Stimulated activated CD4-positive, alpha-beta T cell treated with anti-CD3 and anti-CD28 coated beads, TNF-alpha, amount 100 ng/mL, for 48 hours (primary cell): ENCODE results near the gene LZTR1.

ENCODE experiments used
- DNase-seq, 3 donors: peaks; one replicate each; pipeline ENCODE4 v3.0.0-alpha.2; 2020; ENCODE audit warnings: low read depth in 3 of 3

The LZTR1 gene

DNA sequence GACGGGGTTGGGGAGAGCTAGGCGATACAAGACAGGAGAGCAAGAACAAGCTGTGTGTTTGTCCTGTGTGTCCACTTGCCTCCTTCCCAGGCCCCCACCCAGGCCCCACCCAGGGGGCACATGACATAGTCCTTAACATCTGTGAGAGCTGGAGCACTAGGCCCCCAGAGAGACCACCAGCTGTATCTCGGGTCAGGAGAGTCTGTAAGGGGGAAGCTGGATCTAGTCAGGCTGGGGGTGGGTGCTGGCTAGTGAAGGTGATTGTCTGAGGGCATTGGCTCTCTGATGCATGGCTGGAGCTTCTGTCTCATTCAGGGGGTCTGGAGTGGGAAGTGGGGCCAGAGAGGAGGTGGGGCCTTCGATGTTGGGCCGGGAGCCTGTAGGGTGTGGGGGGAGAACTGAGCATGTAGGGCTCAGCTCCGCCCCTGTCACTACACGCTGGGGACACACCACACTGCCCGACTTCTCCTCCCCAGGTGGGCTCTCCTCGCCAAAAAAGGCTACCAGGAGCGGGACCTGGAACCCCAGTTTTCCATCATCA, 33.4 kb downstream of the LZTR1 start:
- DNase-seq, result no peak

DNA sequence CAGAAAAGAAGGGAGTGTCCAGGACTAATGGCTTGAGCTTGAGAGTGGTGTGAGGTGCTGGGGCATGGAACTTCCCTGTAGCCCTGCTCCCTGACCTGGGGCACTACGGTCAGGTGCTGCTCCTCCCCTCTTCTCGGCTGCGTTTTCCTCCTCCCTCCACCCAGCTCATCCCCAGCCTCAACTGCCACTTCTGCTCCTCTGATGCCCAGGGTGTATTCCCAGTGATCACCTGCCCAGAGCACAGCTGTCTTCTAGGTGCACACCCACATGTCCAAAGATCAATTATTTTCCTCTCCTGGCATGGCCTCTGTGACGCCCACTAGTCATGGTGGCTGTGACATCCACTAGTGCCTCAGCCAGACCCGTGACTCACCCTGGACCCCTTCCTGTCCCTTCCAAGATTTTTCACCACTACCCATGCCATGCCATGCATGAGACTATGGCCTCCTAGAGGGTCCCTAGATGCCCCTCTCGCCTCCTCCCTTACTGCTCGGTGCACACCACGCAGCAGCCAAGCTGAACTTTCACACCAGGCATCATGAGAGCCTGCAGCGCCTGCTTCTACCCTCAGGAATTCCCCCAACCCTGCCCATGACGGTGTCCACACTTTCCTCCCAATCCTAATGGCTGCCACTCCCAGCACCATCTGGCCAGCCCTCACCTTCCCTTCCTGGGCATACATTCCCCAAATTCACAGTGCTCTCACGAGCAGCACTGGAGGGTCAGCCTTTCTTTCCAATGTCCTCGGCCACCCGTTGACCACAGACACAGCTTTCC, 34.7 kb downstream of the LZTR1 start:
- DNase-seq, result no peak

DNA sequence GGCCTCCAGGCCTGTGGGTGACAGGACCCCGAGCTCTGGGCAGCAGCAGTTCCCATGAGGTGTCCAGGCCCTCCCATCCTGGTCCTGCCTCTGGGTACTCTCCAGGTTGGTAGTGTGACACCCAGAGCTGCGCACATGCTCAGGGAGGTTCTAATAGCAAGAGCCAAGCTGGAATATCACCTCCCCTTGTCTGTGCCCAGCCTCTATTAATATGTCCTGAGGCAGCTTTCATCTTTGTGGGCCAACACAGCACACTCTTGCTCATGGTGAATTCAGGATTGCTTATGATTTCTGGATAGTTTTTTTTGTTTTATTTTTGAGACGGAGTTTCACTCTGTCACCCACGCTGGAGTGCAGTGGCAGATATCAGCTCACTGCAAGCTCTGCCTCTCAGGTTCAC, 36.2 kb downstream of the LZTR1 start:
- no peak for DNase-seq

DNA sequence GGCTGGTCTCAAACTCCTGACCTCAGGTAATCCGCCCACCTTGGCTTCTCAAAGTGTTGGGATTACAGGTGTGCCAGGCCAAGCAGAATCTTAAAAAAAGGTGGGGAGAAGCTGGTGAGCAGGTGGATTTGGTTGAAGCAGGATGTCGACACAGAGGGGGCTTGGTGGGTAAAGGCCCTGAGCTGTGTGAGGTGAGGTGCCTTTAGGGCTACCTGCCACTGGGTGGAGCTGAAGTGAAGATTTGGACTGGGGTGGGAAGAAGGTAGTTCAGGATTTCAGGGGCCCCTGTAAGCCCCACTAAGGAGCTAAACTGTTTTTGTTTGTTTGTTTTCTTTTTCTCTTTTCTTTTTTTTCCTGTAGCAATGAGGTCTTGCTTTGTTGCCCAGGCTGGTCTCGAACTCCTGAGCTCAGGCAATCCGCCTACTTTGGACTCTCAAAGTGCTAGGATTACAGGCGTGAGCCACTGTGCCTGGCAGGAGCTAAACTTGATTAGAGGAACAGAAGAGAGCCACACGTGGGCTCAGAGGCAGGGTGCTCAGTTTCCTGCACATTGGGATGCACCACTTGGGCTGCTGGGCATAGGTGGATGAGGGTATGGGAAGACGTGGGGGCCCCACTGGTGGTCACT, 38.8 kb downstream of the LZTR1 start:
- DNase-seq, result no peak

DNA sequence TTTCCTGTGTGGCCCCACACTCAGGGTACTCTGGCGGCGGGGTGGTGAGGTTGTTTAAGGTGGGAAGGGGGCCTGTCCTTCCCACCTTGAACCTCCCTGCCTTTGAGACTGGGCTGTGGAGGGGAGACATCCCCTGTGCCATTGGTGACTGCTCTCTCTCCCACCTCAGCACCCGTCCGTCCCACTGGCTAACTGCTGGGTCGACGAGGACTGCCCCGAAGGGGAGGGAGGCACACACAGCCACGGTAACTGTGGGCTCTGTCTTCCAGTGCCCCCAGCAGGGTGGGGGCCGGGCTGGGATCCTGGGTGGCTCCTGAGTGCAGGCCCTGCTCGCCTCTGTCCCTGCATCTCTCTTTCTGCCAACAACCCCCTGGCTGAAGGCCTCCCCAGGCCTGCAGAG, 40.4 kb downstream of the LZTR1 start:
- DNase-seq, result no peak

DNA sequence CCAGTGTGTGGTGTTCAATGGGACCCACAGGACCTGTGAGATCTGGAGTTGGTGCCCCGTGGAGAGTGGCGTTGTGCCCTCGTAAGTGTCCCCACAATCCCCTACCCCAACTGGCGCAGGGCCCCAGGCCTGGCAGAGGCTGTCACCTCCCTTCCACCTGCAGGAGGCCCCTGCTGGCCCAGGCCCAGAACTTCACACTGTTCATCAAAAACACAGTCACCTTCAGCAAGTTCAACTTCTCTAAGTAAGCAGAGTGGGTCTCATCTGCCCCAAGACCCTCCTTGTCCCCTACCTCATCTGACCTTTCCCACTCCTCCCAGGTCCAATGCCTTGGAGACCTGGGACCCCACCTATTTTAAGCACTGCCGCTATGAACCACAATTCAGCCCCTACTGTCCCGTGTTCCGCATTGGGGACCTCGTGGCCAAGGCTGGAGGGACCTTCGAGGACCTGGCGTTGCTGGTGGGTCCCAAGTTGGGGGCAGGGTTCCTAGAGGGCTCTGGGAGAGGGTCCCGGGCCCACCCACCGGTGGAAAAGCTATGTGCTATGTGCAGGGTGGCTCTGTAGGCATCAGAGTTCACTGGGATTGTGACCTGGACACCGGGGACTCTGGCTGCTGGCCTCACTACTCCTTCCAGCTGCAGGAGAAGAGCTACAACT, 41.0 kb downstream of the LZTR1 start:
- no peak for DNase-seq

DNA sequence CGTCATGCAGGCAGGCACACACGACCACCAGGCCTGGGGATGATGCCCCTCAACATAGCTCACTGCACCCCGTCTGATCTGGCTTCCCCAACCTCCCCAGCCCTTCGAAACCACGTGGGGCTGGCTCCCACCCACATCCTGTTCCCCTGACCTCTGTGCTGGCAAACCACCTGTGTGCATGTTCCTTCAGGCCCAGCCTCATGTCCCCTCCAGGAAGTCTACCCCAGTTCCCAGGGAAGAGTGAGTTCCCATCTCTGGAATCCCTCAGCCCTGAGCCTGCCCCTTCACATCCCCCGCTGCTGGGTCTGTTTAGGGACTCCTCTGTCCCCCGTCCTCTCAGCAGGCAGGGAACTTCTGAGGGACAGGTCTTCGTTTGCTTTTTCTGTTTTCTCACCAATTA, 43.2 kb downstream of the LZTR1 start:
- no peak for DNase-seq

DNA sequence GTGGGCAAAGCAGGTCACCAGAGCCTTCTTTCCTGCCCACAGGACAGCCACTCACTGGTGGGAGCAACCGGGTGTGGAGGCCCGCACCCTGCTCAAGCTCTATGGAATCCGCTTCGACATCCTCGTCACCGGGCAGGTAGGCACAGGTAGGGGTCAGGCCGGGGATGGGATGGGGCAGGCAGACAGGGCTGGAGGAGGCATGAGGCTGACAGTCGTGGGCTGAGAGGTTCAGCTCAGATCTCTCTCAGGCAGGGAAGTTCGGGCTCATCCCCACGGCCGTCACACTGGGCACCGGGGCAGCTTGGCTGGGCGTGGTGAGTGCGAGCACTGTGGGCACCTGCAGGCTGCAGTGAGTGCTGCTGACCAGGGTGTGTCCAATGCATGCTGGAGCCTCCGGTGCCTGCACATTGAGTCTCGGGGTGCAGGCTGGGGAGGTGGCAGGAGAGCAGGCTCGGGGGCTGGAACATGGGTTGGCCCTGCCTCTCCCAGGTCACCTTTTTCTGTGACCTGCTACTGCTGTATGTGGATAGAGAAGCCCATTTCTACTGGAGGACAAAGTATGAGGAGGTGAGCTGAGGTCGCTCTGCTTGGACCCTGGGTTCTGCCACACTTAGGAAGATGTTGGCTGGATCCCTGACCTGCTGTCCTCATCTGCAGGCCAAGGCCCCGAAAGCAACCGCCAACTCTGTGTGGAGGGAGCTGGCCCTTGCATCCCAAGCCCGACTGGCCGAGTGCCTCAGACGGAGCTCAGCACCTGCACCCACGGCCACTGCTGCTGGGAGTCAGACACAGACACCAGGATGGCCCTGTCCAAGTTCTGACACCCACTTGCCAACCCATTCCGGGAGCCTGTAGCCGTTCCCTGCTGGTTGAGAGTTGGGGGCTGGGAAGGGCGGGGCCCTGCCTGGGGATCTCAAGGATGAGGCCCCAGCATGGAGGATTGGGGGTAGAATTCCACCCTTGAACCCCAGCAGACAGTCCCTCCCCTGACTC, 44.0 kb downstream of the LZTR1 start:
- no peak for DNase-seq

DNA sequence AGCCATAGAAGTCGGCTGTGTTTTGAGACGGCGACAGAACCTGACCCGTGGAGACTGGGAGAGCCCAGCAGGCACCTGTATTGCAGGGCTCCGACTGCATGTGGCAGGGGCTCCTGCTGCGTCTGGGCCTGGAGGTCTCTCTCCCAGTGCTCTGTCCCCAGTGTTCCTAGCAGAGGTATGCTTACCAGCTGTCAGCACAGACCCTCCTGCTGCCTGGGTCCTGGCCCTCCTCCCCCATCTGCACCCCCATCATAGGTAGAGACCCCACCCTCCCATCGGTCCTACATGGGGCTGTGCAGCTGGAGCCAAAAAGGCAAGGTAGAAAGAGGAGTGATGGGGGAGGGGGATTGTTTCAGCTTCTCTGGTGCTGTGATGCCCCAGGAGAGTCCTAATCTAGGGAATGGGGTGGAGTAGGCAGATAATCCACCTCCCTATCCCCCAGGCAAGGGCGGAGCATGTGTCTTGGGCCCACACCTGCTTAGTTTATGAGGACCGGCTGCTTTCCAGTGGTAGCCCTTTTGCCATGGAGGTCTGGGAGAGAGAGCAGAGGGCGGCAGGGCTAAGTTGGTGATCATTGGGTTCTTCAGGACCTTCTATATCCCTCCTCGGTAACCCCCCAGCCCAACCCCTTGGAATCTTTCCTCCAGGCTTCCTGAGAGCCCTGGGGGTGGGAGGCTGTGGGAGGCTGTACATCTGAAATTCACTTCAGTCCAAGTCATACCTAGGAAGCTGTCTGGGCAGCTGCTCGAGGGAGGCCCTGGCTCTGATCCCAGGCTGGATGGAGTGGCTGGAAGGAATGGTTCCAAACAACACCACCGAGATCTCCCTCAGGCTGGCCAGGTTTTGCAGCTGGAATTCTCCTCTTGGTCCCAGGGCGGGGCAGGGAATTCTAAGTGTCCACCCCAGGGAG, 44.9 kb downstream of the LZTR1 start:
- DNase-seq, result no peak

DNA sequence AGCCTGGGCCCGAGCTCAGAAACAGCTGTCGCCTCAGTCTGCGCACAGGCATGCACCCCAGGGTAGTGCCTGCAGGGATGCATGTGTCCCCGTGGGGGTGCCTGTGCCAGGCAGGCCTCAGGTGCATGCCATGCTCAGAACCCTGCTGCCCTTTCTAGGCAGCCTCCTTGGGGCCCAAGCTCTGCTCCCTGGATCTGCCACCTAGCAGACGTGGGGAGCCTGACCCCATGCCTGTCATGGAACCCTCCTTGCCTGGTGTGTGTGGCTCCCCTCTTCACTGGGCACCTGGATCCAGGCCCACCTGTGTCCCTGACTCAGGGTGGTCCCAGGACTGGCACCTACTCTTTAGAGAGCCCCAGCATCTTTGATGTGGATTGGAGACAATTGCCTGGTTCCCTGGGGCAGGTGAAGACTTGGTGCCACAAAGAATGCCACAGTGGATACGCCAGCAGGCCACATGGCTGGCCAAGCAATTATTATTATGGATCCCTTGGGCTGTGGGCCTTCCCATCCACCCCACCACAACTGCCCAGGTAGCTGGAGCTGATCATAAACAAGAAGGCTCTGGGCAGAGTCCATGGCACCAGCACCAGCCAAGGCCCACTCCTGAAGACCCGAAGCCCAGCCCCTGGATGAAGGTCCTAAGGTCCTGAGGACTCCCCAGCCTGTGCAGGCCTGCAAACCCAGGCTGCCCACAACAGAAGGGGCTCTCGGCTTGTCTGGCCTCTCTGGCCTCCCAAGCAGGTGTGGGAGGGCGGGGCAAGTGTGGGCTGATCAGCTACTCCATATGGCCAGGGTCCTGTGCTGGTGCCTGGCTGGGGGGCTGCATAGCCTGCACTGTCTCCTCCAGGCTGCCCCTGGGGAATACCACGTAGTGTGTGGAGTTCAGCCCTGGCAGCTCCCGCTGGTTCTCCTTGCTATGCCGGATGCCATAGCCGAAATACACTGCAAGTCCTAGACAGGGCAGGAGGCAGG, 46.5 kb downstream of the LZTR1 start:
- DNase-seq, result no peak

DNA sequence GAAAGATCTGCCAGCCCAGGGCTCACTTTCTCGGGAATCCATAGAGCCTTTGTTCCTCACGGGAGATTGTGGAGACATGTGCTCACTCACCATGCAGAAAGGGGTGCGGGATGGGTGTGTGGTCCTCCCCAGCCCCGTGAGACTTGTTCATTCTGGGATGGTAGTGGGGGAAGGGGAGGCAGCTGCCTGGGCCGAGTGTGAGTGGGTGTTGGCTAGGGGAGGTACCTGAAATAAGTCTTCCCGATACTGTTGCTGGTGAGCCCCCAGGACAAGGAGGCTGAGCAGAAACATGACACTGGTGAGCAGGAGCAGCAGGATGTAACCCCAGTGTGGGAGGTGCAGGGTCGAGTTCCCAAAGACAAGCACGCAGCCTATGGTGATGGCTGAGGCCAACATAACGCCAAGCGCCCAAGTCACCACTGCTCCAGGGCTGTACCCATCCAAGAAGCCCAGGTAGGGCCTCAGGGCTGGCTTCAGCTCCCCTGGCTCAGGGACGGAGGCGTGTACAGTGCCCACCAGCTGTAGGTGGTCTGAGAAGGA, 47.5 kb downstream of the LZTR1 start:
- no peak for DNase-seq

DNA sequence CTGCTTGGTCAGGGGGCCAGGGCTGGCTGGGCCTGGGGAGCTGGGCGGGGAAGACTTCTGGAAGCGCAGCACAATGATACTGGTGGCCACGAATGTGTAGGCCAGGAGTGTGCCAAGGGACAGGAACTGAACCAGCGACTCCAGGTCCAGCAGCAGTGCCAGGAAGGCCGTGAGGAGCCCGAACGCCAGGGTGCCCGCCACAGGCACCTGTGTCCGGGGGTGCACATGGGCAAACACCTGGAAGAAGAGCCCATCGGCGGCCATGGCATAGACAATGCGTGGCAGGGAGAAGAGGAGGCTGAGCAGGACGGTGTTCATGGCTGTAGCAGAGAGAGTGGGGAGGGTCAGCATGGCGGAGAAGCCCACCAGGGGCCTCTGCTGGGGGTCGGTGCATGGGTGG, 47.9 kb downstream of the LZTR1 start:
- DNase-seq, result no peak

DNA sequence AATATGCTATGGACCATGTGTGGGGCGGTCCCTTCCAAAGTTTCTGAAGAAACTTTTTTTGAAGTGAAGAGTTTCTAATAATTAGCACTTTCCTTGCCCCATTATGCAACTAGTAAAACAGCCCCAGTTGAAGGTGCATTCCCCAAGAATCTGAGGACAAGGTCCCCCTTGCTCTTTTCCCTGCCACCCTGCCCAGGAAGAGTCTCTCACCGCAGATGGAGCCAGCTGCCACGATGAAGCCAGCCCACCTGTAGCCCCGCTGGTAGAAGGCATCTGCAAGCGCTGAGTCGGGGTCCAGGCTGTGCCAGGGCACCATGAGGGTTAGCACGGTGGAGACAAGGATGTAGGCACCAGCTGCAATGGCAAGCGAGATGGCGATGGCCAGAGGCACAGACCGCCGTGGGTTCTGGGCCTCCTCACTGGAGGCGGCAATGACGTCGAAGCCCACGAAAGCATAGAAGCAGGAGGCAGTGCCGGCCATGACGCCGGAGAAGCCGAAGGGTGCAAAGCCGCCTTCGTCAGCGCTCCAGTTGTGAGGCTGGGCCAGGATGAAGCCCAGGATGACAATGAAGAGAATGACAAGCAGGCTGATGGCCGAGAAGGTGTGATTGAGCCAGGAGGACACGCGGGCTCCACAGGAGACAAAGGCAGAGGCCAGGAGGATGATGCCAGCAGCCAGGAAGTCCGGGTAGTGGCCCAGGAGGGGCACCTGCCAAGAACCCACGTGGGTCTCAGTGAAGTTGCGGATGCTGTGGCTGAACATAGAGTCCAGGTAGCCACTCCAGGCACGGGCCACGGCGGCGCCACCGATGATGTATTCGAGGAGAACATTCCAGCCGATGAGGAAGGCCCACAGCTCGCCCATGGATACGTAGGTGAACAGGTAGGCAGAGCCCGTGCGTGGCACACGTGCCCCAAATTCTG, 48.8 kb downstream of the LZTR1 start:
- DNase-seq, result no peak

DNA sequence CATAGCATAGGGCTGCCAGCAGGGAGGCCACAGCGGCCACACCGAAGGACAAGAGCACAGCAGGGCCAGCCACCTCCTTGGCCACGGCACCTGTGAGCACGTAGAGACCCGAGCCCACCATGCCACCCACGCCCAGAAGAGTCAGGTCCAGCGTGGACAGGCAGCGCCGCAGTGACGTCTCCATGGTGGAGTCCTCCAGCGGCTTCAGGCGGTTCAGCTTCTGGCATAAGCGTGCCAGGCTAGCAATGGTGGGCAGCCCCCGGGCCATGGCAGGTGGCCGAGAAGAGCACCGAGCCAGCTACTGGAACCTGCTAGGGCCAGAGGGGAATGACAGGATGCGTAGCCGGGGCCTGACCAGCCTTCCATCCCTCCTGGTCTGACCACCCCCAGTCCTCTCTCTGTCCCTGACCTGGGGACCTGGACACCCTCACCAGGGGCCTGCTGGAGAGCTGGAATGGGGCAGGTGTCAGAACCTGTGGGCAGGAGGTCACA, 49.5 kb downstream of the LZTR1 start:
- DNase-seq, result no peak

DNA sequence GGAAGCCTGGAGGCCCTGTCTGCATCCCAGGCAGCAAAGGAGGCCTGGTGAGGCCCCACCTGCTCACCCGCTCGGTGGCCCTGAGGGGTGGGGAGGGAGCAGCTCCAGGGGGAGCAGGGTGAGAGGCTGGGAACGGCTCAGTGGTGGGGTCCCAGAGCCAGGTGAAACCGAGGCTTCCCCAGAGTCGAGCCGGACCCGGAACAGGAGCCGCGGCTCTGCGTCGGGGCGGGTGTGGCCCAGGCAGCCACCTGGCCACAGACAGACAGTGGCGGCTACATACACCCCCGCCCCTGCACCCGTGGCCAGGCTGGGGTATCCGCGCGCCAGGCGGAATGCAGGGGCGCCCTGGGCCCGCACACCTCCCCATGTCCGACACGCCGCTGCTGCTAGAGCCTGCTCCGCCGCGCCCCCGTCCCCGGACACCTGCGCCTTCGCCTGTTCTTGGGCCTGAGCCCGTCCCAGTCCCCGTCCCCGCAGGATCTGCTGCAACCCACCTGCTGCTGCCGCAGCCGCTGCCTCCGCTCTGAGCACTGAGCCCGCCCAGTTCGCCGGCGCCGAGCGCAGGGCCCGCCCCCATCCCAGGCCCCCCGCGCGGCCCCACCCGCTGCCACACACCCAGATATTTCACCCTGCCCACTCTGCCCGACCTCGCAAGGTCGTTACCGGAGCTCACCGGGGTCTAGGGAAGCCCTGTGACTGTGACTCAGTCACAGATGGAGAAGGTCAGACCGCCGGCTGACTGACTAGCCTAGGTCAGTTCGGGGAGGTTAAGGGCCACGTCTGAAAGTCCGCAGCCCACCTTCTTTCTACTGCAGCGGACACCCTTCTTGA, 50.2 kb downstream of the LZTR1 start, which contains the start of gene SLC7A4:
SLC7A4 (minus strand) TSS at position 525 of the 831 bp plus-strand sequence. CDS start 749 bp downstream, outside the sequence.
- DNase-seq, result no peak

DNA sequence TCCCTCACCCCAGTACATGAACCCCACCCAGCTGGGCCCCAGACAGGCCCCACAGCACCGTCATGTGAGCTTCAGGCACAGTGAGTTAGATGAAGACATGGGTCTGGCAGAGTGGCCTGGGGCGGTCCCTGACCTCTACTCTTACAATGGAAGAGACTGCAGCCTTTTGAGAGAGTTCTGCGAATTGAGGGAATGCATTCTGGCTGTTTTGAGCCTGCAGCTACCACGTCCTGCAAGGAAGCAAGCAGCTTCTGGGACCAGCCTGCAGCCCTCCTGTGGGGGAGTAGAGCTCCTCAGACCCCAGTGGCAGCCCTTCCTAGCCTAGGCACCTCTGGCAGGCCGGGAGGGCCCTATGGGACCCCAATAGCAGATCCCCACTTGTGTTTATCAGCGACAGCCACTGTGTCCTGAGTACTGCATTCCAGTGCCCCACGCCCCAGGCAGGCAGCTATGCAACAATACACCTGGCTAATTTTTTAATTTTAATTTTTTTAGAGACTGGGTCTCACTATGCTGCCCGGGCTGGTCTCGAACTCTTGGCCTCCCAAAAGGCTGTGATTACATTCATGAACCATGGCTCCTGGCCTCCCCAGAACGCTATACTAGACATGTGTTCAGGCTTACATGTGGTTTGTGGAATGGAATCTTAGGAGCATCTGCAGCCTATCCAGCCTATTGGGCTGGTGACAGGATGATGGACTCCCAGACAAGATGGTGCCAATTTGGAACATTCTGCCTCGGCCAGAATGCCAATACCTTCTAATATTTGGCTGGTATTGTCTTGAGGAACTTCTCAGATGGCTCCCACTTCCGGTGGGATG, 51.0 kb downstream of the LZTR1 start:
- no peak for DNase-seq
